GM15510 (cell line): Measurements from ENCODE around the gene ELFN2.

Experiments
- POLR2A ChIP-seq: IDR thresholded peaks from 3 replicates; pipeline ENCODE4 v1.6.1; 2011; ENCODE audit warnings: borderline replicate concordance; ENCODE audit not compliant: insufficient read length; ENCODE audit errors: extremely low read depth

Gene ELFN2

GRCh38 chr22:37409459-37410050, 17.7 kb downstream of the ELFN2 start:
- no peak for TF ChIP-seq POLR2A

GRCh38 chr22:37409031-37409430, 18.2 kb downstream of the ELFN2 start:
- TF ChIP-seq POLR2A, result no peak

GRCh38 chr22:37407856-37408255, 19.4 kb downstream of the ELFN2 start:
- TF ChIP-seq POLR2A, result no peak

GRCh38 chr22:37406441-37407235, 20.6 kb downstream of the ELFN2 start:
- no peak for TF ChIP-seq POLR2A

- no peak for TF ChIP-seq POLR2A
Measured at GRCh38 chr22:37404091-37404490, 23.2 kb downstream of the ELFN2 start.

- TF ChIP-seq POLR2A, result no peak
Measured at GRCh38 chr22:37403267-37403960, 23.9 kb downstream of the ELFN2 start.

- TF ChIP-seq POLR2A, result no peak
Measured at GRCh38 chr22:37402184-37402506, 25.1 kb downstream of the ELFN2 start.

GRCh38 chr22:37401401-37402183, 25.7 kb downstream of the ELFN2 start:
- no peak for TF ChIP-seq POLR2A

GRCh38 chr22:37400719-37401118, 26.6 kb downstream of the ELFN2 start:
- TF ChIP-seq POLR2A, result no peak

- no peak for TF ChIP-seq POLR2A
Measured at GRCh38 chr22:37397226-37397625, 30.1 kb downstream of the ELFN2 start.

GRCh38 chr22:37396488-37397084, 30.7 kb downstream of the ELFN2 start:
- no peak for TF ChIP-seq POLR2A

- TF ChIP-seq POLR2A, result no peak
Measured at GRCh38 chr22:37394341-37394740, 32.9 kb downstream of the ELFN2 start.

GRCh38 chr22:37393746-37394145, 33.5 kb downstream of the ELFN2 start:
- TF ChIP-seq POLR2A, result no peak

- TF ChIP-seq POLR2A, result no peak
Measured at GRCh38 chr22:37392721-37393328, 34.5 kb downstream of the ELFN2 start.

GRCh38 chr22:37391702-37392101, 35.6 kb downstream of the ELFN2 start:
- no peak for TF ChIP-seq POLR2A

GRCh38 chr22:37390075-37390474, 37.2 kb downstream of the ELFN2 start:
- TF ChIP-seq POLR2A, result no peak
